HepG2 (cell line): ENCODE results near the gene LAP3. TPM values are rescaled to one million over a fixed set of nuclear protein-coding genes. Genes with fewer than 3 reads are reported as not detected.

Experiments
- ATAC-seq: fragments of 200-7000 bp; cut with Tn5 transposase; 3 replicates; pipeline ENCODE4 v1.9.1; 2020; ENCODE audit warnings: mild to moderate bottlenecking, moderate library complexity
- BruUV-seq: library from RNA; stranded (reverse); fragments of 400-500 nt; replicated peaks from 2 replicates; lab custom pipeline; 2021; lab: Mats Ljungman, UMichigan
- CTCF ChIA-PET: fragments of 300-600 bp; formaldehyde crosslinking; extraction: SDS; loops from one replicate; lab custom pipeline; 2021; ENCODE audit warnings: low total read pairs, inconsistent platforms, low intra/inter-chr PET ratio; lab: Yijun Ruan, JAX
- POLR2A ChIA-PET: fragments of 350-600 bp; sonication (Branson Sonifier 250); formaldehyde crosslinking; loops from one replicate; lab custom pipeline; 2020; ENCODE audit warnings: antibody characterized with exemption, inconsistent platforms; lab: Yijun Ruan, JAX
- DNase-seq: peaks from one replicate; pipeline ENCODE4 v3.0.0-alpha.2; 2015; ENCODE audit warnings: low spot score
- FAIRE-seq: peaks from 3 replicates; lab custom pipeline; 2011; peaks lifted over from hg19 to GRCh38; lab: Jason Lieb, UNC
- H2AFZ ChIP-seq: one replicate; pipeline ENCODE4 v1.6.1; 2011; ENCODE audit warnings: low read length, inconsistent platforms
- H3K27ac ChIP-seq: fragments of 300-600 bp; 3 replicates; pipeline ENCODE4 v1.8.0; 2011; ENCODE audit warnings: mixed run types, mild to moderate bottlenecking, mixed read lengths, low read length, inconsistent platforms; ENCODE audit not compliant: insufficient read depth; ENCODE audit errors: extremely low read length
- H3K27me3 ChIP-seq, 2 experiments: fragments of 200-600 bp in 1 of 2; 2 replicates in 1 of 2; 3 replicates in 1 of 2; pipeline versions ENCODE4 v1.6.0 to v1.8.0; 2011; ENCODE audit warnings: low read length in 2 of 2, mild to moderate bottlenecking in 2 of 2, moderate library complexity in 2 of 2, inconsistent platforms in 1 of 2; ENCODE audit not compliant: insufficient read depth in 2 of 2, control insufficient read depth in 1 of 2
- H3K36me3 ChIP-seq, 2 experiments: fragments of 200-600 bp in 1 of 2; replicated peaks in 1 of 2; 2 replicates in 1 of 2; 3 replicates in 1 of 2; pipeline versions ENCODE4 v1.5.1 to v1.8.0; 2011; ENCODE audit warnings: low read length in 2 of 2, inconsistent platforms in 1 of 2; ENCODE audit not compliant: insufficient read depth in 2 of 2, control insufficient read depth in 1 of 2
- H3K4me1 ChIP-seq: 2 replicates; pipeline ENCODE4 v1.5.1; 2012; ENCODE audit warnings: low read length, inconsistent platforms; ENCODE audit not compliant: insufficient read depth
- H3K4me2 ChIP-seq: 2 replicates; pipeline ENCODE4 v1.6.0; 2011; ENCODE audit warnings: low read depth, low read length, inconsistent platforms
- H3K4me3 ChIP-seq, 3 experiments: fragments of 200-600 bp in 1 of 3; sonication (generic), shearing (Covaris generic) in 1 of 3; replicated peaks in 1 of 3; 2 replicates each; pipeline ENCODE4 v1.5.1; 2011 to 2016; ENCODE audit warnings: low read length in 3 of 3, inconsistent platforms in 2 of 3, low read depth in 2 of 3, mild to moderate bottlenecking in 2 of 3, control low read depth in 1 of 3, mixed read lengths in 1 of 3; ENCODE audit not compliant: insufficient read depth in 1 of 3
- H3K79me2 ChIP-seq: one replicate; pipeline ENCODE4 v1.6.1; 2011; ENCODE audit warnings: low read length, inconsistent platforms; ENCODE audit not compliant: insufficient read depth
- H3K9ac ChIP-seq: 2 replicates; pipeline ENCODE4 v1.6.0; 2011; ENCODE audit warnings: mild to moderate bottlenecking, low read depth, low read length, inconsistent platforms; ENCODE audit not compliant: insufficient read depth
- H3K9me3 ChIP-seq: 2 replicates; pipeline ENCODE4 v1.5.1; 2012; ENCODE audit warnings: mild to moderate bottlenecking, low read length
- H4K20me1 ChIP-seq: 2 replicates; pipeline ENCODE4 v1.6.0; 2011; ENCODE audit warnings: inconsistent platforms, mild to moderate bottlenecking, low read length, moderate library complexity; ENCODE audit not compliant: insufficient read depth
- FOXO1 ChIP-seq: sonication (generic); formaldehyde crosslinking; IDR thresholded peaks from 2 replicates; pipeline ENCODE4 v1.4.0; 2020; ENCODE audit warnings: missing genetic modification reagents
- HIVEP1 ChIP-seq: sonication (generic); formaldehyde crosslinking; IDR thresholded peaks from 2 replicates; pipeline ENCODE4 v1.4.0; 2020; ENCODE audit warnings: mild to moderate bottlenecking, missing genetic modification reagents
- HOXA7 ChIP-seq: sonication (generic); formaldehyde crosslinking; IDR thresholded peaks from 2 replicates; pipeline ENCODE4 v1.8.1; 2022; ENCODE audit warnings: mild to moderate bottlenecking, missing genetic modification reagents, moderate library complexity
- RARA ChIP-seq: IDR thresholded peaks from 2 replicates; pipeline ENCODE4 v1.6.1; 2016; ENCODE audit warnings: missing genetic modification reagents, missing compliant biosample characterization
- TBP ChIP-seq: sonication (generic); formaldehyde crosslinking; IDR thresholded peaks from 2 replicates; pipeline ENCODE4 v1.5.0; 2020; ENCODE audit warnings: missing genetic modification reagents
- U2AF1 ChIP-seq: fragments of 200-400 bp; formaldehyde crosslinking; optimal IDR thresholded peaks from 2 replicates; pipeline ENCODE3; 2017; ENCODE audit warnings: mild to moderate bottlenecking, low read depth, low read length
- YEATS4 ChIP-seq: sonication (generic); formaldehyde crosslinking; IDR thresholded peaks from 2 replicates; pipeline ENCODE4 v1.4.0; 2020; ENCODE audit warnings: missing genetic modification reagents, borderline replicate concordance
- ZBTB3 ChIP-seq: sonication (generic); formaldehyde crosslinking; IDR thresholded peaks from 2 replicates; pipeline ENCODE4 v1.4.0; 2020; ENCODE audit warnings: low read depth, mild to moderate bottlenecking, moderate library complexity, missing genetic modification reagents, borderline replicate concordance
- ZKSCAN1 ChIP-seq: fragments of 150-350 bp; IDR thresholded peaks from 2 replicates; pipeline ENCODE4 v1.6.1; 2014; ENCODE audit warnings: low read length
- ZNF570 ChIP-seq: sonication (generic); formaldehyde crosslinking; IDR thresholded peaks from 2 replicates; pipeline ENCODE4 v1.4.0; 2020; ENCODE audit warnings: mild to moderate bottlenecking, missing genetic modification reagents, borderline replicate concordance
- in situ Hi-C: cut with HindIII; loops from 2 replicates; pipeline ENCODE4 v1.10.0; 2017; ENCODE audit warnings: low pct_unique_long_range_greater_than_20kb; ENCODE audit not compliant: extremely low pct_ligation_motif_present
- intact Hi-C: fragments of 100-400 bp; cut with micrococcal nuclease; formaldehyde crosslinking; loops from one replicate; pipeline ENCODE4 v1.10.0; 2022; ENCODE audit not compliant: unreplicated experiment
- polyA plus RNA-seq, 8 experiments: library from polyadenylated mRNA; depleted of rRNA in 3 of 8; stranded (reverse) in 7 of 8; unstranded in 1 of 8; fragments of >200 nt; fragmentation: Illumina TruSeq in 4 of 8; extraction: Trizol in 4 of 8; gene quantifications; 2 replicates each; pipeline versions ENCODE4 v1.2.1 to v1.2.3, GENCODE V29; 2011 to 2016; ENCODE audit warnings: low read depth in 4 of 8, missing spikeins in 1 of 8, mixed read lengths in 1 of 8; ENCODE audit not compliant: insufficient read depth in 1 of 8
- total RNA-seq, 5 experiments: library from RNA; depleted of rRNA; stranded (reverse); fragments of >200 nt; fragmentation: Illumina TruSeq; extraction: Trizol; gene quantifications; 2 replicates each; pipeline ENCODE4 v1.2.3, GENCODE V29; 2016; ENCODE audit warnings: low read depth in 1 of 5
- TF ChIP-seq, protein P1 (sequence below): fragments of 450-650 bp; IDR thresholded peaks from 2 replicates; pipeline ENCODE4 v1.6.1; 2017; ENCODE audit warnings: mild to moderate bottlenecking
- TF ChIP-seq, protein P2 (sequence below): sonication (generic); formaldehyde crosslinking; IDR thresholded peaks from 2 replicates; pipeline ENCODE4 v1.4.0; 2020; ENCODE audit warnings: mild to moderate bottlenecking, missing genetic modification reagents
- TF ChIP-seq, protein P3 (sequence below): sonication (generic); formaldehyde crosslinking; IDR thresholded peaks from 2 replicates; pipeline ENCODE4 v1.9.0; 2021; ENCODE audit warnings: missing genetic modification reagents, borderline replicate concordance

The LAP3 gene
- total and polyA plus RNA-seq, 2 of the 13 experiments (the other 11 are each of a cell fraction or from before 2014, with no cell fraction given): 106 to 125 TPM

GRCh38 chr4:17556498-17556897 is 20.5 kb upstream of the LAP3 start:
- peak overlapping the region; percentile 31; the same call in 1 of the 2 replicates for H3K9ac ChIP-seq
- intact Hi-C loops (no loop called here), in situ Hi-C loops (loop anchor here (5.0 to 25.0 kb wide), 3 partner anchors 81 to 456 kb away; partner anchors contain the start of gene LCORL)
- H3K4me1 ChIP-seq: peaks cover 81% of the 10 kb centered on the region
- H3K4me2 ChIP-seq: peak overlapping the region; percentile 52
- no peaks in the 10 kb centered on the region for H3K36me3 ChIP-seq
- BruUV-seq: no TSS peak
- no peaks in the 10 kb centered on the region for H3K9me3 ChIP-seq
- ATAC-seq: no peak
- CTCF ChIA-PET: no interaction called here
- no peaks in the 10 kb centered on the region for H4K20me1 ChIP-seq
- no peak for FAIRE-seq
- peak; percentile 77 for DNase-seq
- no peak overlapping the region for H2AFZ ChIP-seq
- H3K79me2 ChIP-seq: no peaks in the 10 kb centered on the region
- no peaks in the 10 kb centered on the region for H3K27me3 ChIP-seq
- no peak overlapping the region for H3K4me3 ChIP-seq
- H3K27ac ChIP-seq: peak overlapping the region; percentile 90
- POLR2A ChIA-PET: interaction anchor here (1.2 kb wide), 1 partner anchor 58 kb away, joined by 4 read pairs; the partner anchor contains the start of gene MED28
- TF ChIP-seq, protein P1, sequence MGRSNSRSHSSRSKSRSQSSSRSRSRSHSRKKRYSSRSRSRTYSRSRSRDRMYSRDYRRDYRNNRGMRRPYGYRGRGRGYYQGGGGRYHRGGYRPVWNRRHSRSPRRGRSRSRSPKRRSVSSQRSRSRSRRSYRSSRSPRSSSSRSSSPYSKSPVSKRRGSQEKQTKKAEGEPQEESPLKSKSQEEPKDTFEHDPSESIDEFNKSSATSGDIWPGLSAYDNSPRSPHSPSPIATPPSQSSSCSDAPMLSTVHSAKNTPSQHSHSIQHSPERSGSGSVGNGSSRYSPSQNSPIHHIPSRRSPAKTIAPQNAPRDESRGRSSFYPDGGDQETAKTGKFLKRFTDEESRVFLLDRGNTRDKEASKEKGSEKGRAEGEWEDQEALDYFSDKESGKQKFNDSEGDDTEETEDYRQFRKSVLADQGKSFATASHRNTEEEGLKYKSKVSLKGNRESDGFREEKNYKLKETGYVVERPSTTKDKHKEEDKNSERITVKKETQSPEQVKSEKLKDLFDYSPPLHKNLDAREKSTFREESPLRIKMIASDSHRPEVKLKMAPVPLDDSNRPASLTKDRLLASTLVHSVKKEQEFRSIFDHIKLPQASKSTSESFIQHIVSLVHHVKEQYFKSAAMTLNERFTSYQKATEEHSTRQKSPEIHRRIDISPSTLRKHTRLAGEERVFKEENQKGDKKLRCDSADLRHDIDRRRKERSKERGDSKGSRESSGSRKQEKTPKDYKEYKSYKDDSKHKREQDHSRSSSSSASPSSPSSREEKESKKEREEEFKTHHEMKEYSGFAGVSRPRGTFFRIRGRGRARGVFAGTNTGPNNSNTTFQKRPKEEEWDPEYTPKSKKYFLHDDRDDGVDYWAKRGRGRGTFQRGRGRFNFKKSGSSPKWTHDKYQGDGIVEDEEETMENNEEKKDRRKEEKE: no peak
- TF ChIP-seq FOXO1 (CRISPR knock-in tag) (no peak; the same call in 1 of the 2 replicates), HOXA7 (CRISPR knock-in tag) (no peak), U2AF1 (no peak), ZBTB3 (CRISPR knock-in tag) (no peak), ZKSCAN1 (no peak), HIVEP1 (CRISPR knock-in tag) (no peak), YEATS4 (no peak), RARA (CRISPR knock-in tag) (peak; percentile 58), ZNF570 (no peak), TBP (CRISPR knock-in tag) (no peak)
- TF ChIP-seq, protein P2, sequence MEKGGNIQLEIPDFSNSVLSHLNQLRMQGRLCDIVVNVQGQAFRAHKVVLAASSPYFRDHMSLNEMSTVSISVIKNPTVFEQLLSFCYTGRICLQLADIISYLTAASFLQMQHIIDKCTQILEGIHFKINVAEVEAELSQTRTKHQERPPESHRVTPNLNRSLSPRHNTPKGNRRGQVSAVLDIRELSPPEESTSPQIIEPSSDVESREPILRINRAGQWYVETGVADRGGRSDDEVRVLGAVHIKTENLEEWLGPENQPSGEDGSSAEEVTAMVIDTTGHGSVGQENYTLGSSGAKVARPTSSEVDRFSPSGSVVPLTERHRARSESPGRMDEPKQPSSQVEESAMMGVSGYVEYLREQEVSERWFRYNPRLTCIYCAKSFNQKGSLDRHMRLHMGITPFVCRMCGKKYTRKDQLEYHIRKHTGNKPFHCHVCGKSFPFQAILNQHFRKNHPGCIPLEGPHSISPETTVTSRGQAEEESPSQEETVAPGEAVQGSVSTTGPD (CRISPR knock-in tag): 0 out of 2 replicates have a peak, but pooled peaks have one; percentile 21
- TF ChIP-seq, protein P3, sequence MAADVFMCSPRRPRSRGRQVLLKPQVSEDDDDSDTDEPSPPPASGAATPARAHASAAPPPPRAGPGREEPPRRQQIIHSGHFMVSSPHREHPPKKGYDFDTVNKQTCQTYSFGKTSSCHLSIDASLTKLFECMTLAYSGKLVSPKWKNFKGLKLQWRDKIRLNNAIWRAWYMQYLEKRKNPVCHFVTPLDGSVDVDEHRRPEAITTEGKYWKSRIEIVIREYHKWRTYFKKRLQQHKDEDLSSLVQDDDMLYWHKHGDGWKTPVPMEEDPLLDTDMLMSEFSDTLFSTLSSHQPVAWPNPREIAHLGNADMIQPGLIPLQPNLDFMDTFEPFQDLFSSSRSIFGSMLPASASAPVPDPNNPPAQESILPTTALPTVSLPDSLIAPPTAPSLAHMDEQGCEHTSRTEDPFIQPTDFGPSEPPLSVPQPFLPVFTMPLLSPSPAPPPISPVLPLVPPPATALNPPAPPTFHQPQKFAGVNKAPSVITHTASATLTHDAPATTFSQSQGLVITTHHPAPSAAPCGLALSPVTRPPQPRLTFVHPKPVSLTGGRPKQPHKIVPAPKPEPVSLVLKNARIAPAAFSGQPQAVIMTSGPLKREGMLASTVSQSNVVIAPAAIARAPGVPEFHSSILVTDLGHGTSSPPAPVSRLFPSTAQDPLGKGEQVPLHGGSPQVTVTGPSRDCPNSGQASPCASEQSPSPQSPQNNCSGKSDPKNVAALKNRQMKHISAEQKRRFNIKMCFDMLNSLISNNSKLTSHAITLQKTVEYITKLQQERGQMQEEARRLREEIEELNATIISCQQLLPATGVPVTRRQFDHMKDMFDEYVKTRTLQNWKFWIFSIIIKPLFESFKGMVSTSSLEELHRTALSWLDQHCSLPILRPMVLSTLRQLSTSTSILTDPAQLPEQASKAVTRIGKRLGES (CRISPR knock-in tag): no peak
